HepG2 (cell line): Measurements from ENCODE around the gene TMEM50B. TPM values are rescaled to one million over a fixed set of nuclear protein-coding genes. Genes with fewer than 3 reads are reported as not detected.

Experiments
- ARNT2 ChIP-seq: sonication (generic); formaldehyde crosslinking; IDR thresholded peaks from 2 replicates; pipeline ENCODE4 v1.8.0; 2022; ENCODE audit warnings: mild to moderate bottlenecking, low read depth, missing genetic modification reagents, moderate library complexity
- ARNTL ChIP-seq: sonication (generic); formaldehyde crosslinking; IDR thresholded peaks from 2 replicates; pipeline ENCODE4 v1.4.0; 2020; ENCODE audit warnings: mild to moderate bottlenecking, missing genetic modification reagents
- BORCS8-MEF2B ChIP-seq: sonication (generic); formaldehyde crosslinking; IDR thresholded peaks from 2 replicates; pipeline ENCODE4 v1.8.0; 2022; ENCODE audit warnings: mild to moderate bottlenecking, missing genetic modification reagents
- CHCHD3 ChIP-seq: sonication (generic); formaldehyde crosslinking; IDR thresholded peaks from 2 replicates; pipeline ENCODE4 v1.8.0; 2022; ENCODE audit warnings: mild to moderate bottlenecking, missing genetic modification reagents, moderate library complexity
- CTCF ChIP-seq: sonication (generic); formaldehyde crosslinking; IDR thresholded peaks from 2 replicates; pipeline ENCODE4 v1.5.0; 2020; ENCODE audit warnings: mild to moderate bottlenecking, missing genetic modification reagents, moderate library complexity
- FOXK1 ChIP-seq: sonication (generic); formaldehyde crosslinking; IDR thresholded peaks from 2 replicates; pipeline ENCODE4 v1.4.0; 2020; ENCODE audit warnings: low read depth, missing genetic modification reagents, borderline replicate concordance
- GRHL1 ChIP-seq: sonication (generic); formaldehyde crosslinking; conservative IDR thresholded peaks from 2 replicates; pipeline ENCODE4 v1.8.0; 2022; ENCODE audit warnings: missing genetic modification reagents
- IKZF5 ChIP-seq: IDR thresholded peaks from 2 replicates; pipeline ENCODE4 v1.6.1; 2018; ENCODE audit warnings: missing genetic modification reagents, mild to moderate bottlenecking, missing compliant biosample characterization
- MTA1 ChIP-seq: sonication (generic); formaldehyde crosslinking; IDR thresholded peaks from 2 replicates; pipeline ENCODE4 v1.4.0; 2020; ENCODE audit warnings: missing genetic modification reagents, mild to moderate bottlenecking, borderline replicate concordance
- PAWR ChIP-seq: sonication (generic); formaldehyde crosslinking; IDR thresholded peaks from 2 replicates; pipeline ENCODE4 v1.4.0; 2020; ENCODE audit warnings: missing genetic modification reagents, mild to moderate bottlenecking, borderline replicate concordance
- PHF8 ChIP-seq: sonication (generic); formaldehyde crosslinking; IDR thresholded peaks from 2 replicates; pipeline ENCODE4 v1.5.0; 2020; ENCODE audit warnings: missing genetic modification reagents
- RXRB ChIP-seq: IDR thresholded peaks from 2 replicates; pipeline ENCODE4 v1.6.1; 2016; ENCODE audit warnings: borderline replicate concordance, missing genetic modification reagents, missing compliant biosample characterization
- THAP7 ChIP-seq: sonication (generic); formaldehyde crosslinking; IDR thresholded peaks from 2 replicates; pipeline ENCODE4 v1.8.1; 2023; ENCODE audit warnings: mild to moderate bottlenecking, missing genetic modification reagents
- TP53 ChIP-seq: sonication (generic); formaldehyde crosslinking; conservative IDR thresholded peaks from 2 replicates; pipeline ENCODE4 v1.4.0; 2020; ENCODE audit warnings: missing genetic modification reagents
- UBTF ChIP-seq: sonication (generic); formaldehyde crosslinking; IDR thresholded peaks from 2 replicates; pipeline ENCODE4 v1.4.0; 2020; ENCODE audit warnings: mild to moderate bottlenecking, missing genetic modification reagents
- ZBTB2 ChIP-seq: sonication (generic); formaldehyde crosslinking; IDR thresholded peaks from 2 replicates; pipeline ENCODE4 v1.8.0; 2022; ENCODE audit warnings: low read depth, missing genetic modification reagents
- ZNF724P ChIP-seq: sonication (generic); formaldehyde crosslinking; IDR thresholded peaks from 2 replicates; pipeline ENCODE4 v1.8.0; 2022; ENCODE audit warnings: missing genetic modification reagents, borderline replicate concordance
- polyA plus RNA-seq, 8 experiments: library from polyadenylated mRNA; depleted of rRNA in 3 of 8; stranded (reverse) in 7 of 8; unstranded in 1 of 8; fragments of >200 nt; fragmentation: Illumina TruSeq in 4 of 8; extraction: Trizol in 4 of 8; gene quantifications; 2 replicates each; pipeline versions ENCODE4 v1.2.1 to v1.2.3, GENCODE V29; 2011 to 2016; ENCODE audit warnings: low read depth in 4 of 8, missing spikeins in 1 of 8, mixed read lengths in 1 of 8; ENCODE audit not compliant: insufficient read depth in 1 of 8
- total RNA-seq, 5 experiments: library from RNA; depleted of rRNA; stranded (reverse); fragments of >200 nt; fragmentation: Illumina TruSeq; extraction: Trizol; gene quantifications; 2 replicates each; pipeline ENCODE4 v1.2.3, GENCODE V29; 2016; ENCODE audit warnings: low read depth in 1 of 5

TMEM50B gene
- total and polyA plus RNA-seq, 2 of the 13 experiments (the other 11 are each of a cell fraction or from before 2014, with no cell fraction given): 29.9 to 46.3 TPM

- TF ChIP-seq GRHL1 (no peak), CTCF (CRISPR knock-in tag) (peak; percentile 35), ZNF724P (no peak), UBTF (peak; percentile 73), PHF8 (CRISPR knock-in tag) (peak; percentile 10; the same call in 1 of the 2 replicates), RXRB (no peak), MTA1 (peak; percentile 58; the same call in 1 of the 2 replicates), ARNTL (CRISPR knock-in tag) (0 out of 2 replicates have a peak, but pooled peaks have one; percentile 12), IKZF5 (CRISPR knock-in tag) (0 out of 2 replicates have a peak, but pooled peaks have one; percentile 1), PAWR (no peak), THAP7 (CRISPR knock-in tag) (peak; percentile 58; the same call in 1 of the 2 replicates), ARNT2 (CRISPR knock-in tag) (peak; percentile 52; the same call in 1 of the 2 replicates), FOXK1 (CRISPR knock-in tag) (no peak), BORCS8-MEF2B (CRISPR knock-in tag) (0 out of 2 replicates have a peak, but pooled peaks have one; percentile 20), TP53 (CRISPR knock-in tag) (no peak), ZBTB2 (0 out of 2 replicates have a peak, but pooled peaks have one; percentile 5), CHCHD3 (0 out of 2 replicates have a peak, but pooled peaks have one; percentile 63)
Measured at GRCh38 chr21:33478935-33479678, 667 bp downstream of the TMEM50B start (continued).
